Breast epithelium (tissue), 4 donors: ENCODE measurements around the gene SEMA4F. TPM values are rescaled to one million over a fixed set of nuclear protein-coding genes. Genes with fewer than 3 reads are reported as not detected.

ENCODE experiments used
- DNase-seq, 2 donors: peaks; one replicate each; pipeline ENCODE4 v3.0.0-alpha.2; 2019; ENCODE audit warnings: low spot score in 2 of 2
- H3K27ac ChIP-seq, 2 donors: fragments of 200-600 bp; sonication (generic) in 1 of 2; one replicate each; pipeline ENCODE4 v1.5.1; 2016 to 2019; ENCODE audit warnings: mild to moderate bottlenecking in 1 of 2
- H3K27me3 ChIP-seq, 2 donors: fragments of 200-600 bp; sonication (generic) in 1 of 2; one replicate each; pipeline versions ENCODE4 v1.5.1 to v1.6.0; 2017 to 2019; ENCODE audit warnings: control low read depth in 1 of 2, mild to moderate bottlenecking in 1 of 2
- H3K36me3 ChIP-seq: fragments of 200-600 bp; one replicate; pipeline ENCODE4 v1.5.1; 2019
- H3K4me1 ChIP-seq, 2 donors: fragments of 200-600 bp; sonication (generic); one replicate each; pipeline ENCODE4 v1.5.1; 2016 to 2019; ENCODE audit warnings: control low read depth in 1 of 2
- H3K4me3 ChIP-seq, 3 donors: fragments of 200-600 bp; sonication (generic); 1 replicate in 2 of 3; 2 replicates in 1 of 3; pipeline ENCODE4 v1.5.1; 2016 to 2019; ENCODE audit warnings: mild to moderate bottlenecking in 3 of 3, moderate library complexity in 2 of 3
- H3K9me3 ChIP-seq, 2 donors: fragments of 200-600 bp; sonication (generic) in 1 of 2; one replicate each; pipeline ENCODE4 v1.5.1; 2016 to 2019; ENCODE audit warnings: control low read depth in 1 of 2
- CTCF ChIP-seq, 3 donors: fragments of 450-650 bp; IDR thresholded peaks; one replicate each; pipeline ENCODE4 v1.5.1; 2016 to 2017; ENCODE audit warnings: antibody characterized with exemption in 3 of 3, mild to moderate bottlenecking in 3 of 3, moderate library complexity in 3 of 3
- POLR2A ChIP-seq: fragments of 450-650 bp; IDR thresholded peaks from one replicate; pipeline ENCODE4 v1.6.1; 2016; ENCODE audit warnings: antibody characterized with exemption, mild to moderate bottlenecking, moderate library complexity
- POLR2AphosphoS5 ChIP-seq, 3 donors: sonication (generic); formaldehyde crosslinking; IDR thresholded peaks; one replicate each; pipeline ENCODE4 v1.6.1; 2017; ENCODE audit warnings: antibody characterized with exemption in 3 of 3
- intact Hi-C: fragments of 100-400 bp; cut with DNase I; formaldehyde crosslinking; loops from one replicate; pipeline ENCODE4 v1.15.1; 2023; ENCODE audit warnings: low total_unique reads
- total RNA-seq, 3 donors: library from RNA; depleted of rRNA; stranded (reverse); fragments of >200 nt; gene quantifications; one replicate each; pipeline ENCODE4 v1.1.0, GENCODE V29; 2016

The SEMA4F gene
- total RNA-seq, 3 donors from 2014 or later: 4.6 to 8.8 (median 8.5) TPM

DNA sequence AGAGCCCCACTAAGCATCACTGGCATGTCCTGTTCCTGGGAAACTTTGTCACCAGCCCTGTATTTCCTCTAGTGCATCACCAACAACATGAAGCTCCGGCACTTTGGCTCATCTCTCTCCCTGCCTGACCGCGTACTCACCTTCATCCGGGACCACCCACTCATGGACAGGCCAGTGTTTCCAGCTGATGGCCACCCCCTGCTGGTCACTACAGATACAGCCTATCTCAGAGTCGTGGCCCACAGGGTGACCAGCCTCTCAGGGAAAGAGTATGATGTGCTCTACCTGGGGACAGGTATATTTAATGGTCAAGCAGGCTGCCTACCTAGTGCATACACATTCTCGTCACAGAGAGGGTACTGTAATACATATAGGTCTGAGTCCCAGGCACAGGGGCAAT is 21.0 kb downstream of the SEMA4F start:
- Histone ChIP-seq H3K27ac (no peak overlapping the region), H3K4me3 (no peak overlapping the region), H3K4me1 (no peaks in the 10 kb centered on the region), H3K36me3 (peaks cover 13% of the 10 kb centered on the region), H3K9me3 (no peaks in the 10 kb centered on the region), H3K27me3 (no peaks in the 10 kb centered on the region)
- DNase-seq: no peak
- intact Hi-C loops: no loop called here
- TF ChIP-seq CTCF (IDR thresholded peaks at IDR 0.05): no peak
- TF ChIP-seq POLR2A: no peak
- no peak for TF ChIP-seq POLR2AphosphoS5 (IDR thresholded peaks at IDR 0.05)

- intact Hi-C loops: no loop called here
- no peaks in the 10 kb centered on the region for H3K27me3 ChIP-seq
- H3K27ac ChIP-seq: no peak overlapping the region
- H3K4me1 ChIP-seq: no peaks in the 10 kb centered on the region
- H3K36me3 ChIP-seq: peaks cover 13% of the 10 kb centered on the region
- no peak for TF ChIP-seq POLR2AphosphoS5 (IDR thresholded peaks at IDR 0.05)
- no peak for TF ChIP-seq CTCF (IDR thresholded peaks at IDR 0.05)
- no peak for TF ChIP-seq POLR2A
- DNase-seq: no peak
- H3K9me3 ChIP-seq: no peaks in the 10 kb centered on the region
- H3K4me3 ChIP-seq: no peak overlapping the region
Observed at GRCh38 chr2:74676331-74676730, 22.3 kb downstream of the SEMA4F start.

- no peaks in the 10 kb centered on the region for H3K27me3 ChIP-seq
- DNase-seq: no peak
- H3K36me3 ChIP-seq: peaks cover 13% of the 10 kb centered on the region
- no peak for TF ChIP-seq POLR2AphosphoS5 (IDR thresholded peaks at IDR 0.05)
- no peak for TF ChIP-seq CTCF (IDR thresholded peaks at IDR 0.05)
- no peak for TF ChIP-seq POLR2A
- no peak overlapping the region for H3K4me3 ChIP-seq
- no peaks in the 10 kb centered on the region for H3K9me3 ChIP-seq
- intact Hi-C loops: no loop called here
- no peaks in the 10 kb centered on the region for H3K4me1 ChIP-seq
- H3K27ac ChIP-seq: no peak overlapping the region
Observed at GRCh38 chr2:74679615-74680014, 25.6 kb downstream of the SEMA4F start.

- H3K27ac ChIP-seq: no peak overlapping the region
- no peak overlapping the region for H3K4me3 ChIP-seq
- TF ChIP-seq CTCF (IDR thresholded peaks at IDR 0.05) (no peak), POLR2AphosphoS5 (IDR thresholded peaks at IDR 0.05) (no peak), POLR2A (no peak)
- intact Hi-C loops: no loop called here
- H3K9me3 ChIP-seq: no peaks in the 10 kb centered on the region
- H3K4me1 ChIP-seq: no peaks in the 10 kb centered on the region
- H3K27me3 ChIP-seq: no peaks in the 10 kb centered on the region
- DNase-seq: no peak
- H3K36me3 ChIP-seq: no peaks in the 10 kb centered on the region
Observed at GRCh38 chr2:74682501-74682900, 28.5 kb downstream of the SEMA4F start.

- H3K27ac ChIP-seq: no peak overlapping the region
- H3K4me3 ChIP-seq: no peak overlapping the region
- H3K27me3 ChIP-seq: no peaks in the 10 kb centered on the region
- H3K9me3 ChIP-seq: no peaks in the 10 kb centered on the region
- no peaks in the 10 kb centered on the region for H3K36me3 ChIP-seq
- intact Hi-C loops: no loop called here
- TF ChIP-seq POLR2AphosphoS5 (IDR thresholded peaks at IDR 0.05) (no peak), POLR2A (no peak), CTCF (IDR thresholded peaks at IDR 0.05) (no peak)
- no peaks in the 10 kb centered on the region for H3K4me1 ChIP-seq
- no peak for DNase-seq
Observed at GRCh38 chr2:74685408-74685807, 31.4 kb downstream of the SEMA4F start.
